Hair follicular keratinocyte (primary cell): ENCODE results near the gene EGR4. TPM values are rescaled to one million over a fixed set of nuclear protein-coding genes. Genes with fewer than 3 reads are reported as not detected.

Source experiments
- total RNA-seq: library from RNA; depleted of rRNA; stranded (reverse); fragments of >200 nt; gene quantifications from 2 replicates; pipeline ENCODE4 v1.2.3, GENCODE V29; 2015

EGR4 gene
- total RNA-seq, result not detected in 2 replicates

DNA sequence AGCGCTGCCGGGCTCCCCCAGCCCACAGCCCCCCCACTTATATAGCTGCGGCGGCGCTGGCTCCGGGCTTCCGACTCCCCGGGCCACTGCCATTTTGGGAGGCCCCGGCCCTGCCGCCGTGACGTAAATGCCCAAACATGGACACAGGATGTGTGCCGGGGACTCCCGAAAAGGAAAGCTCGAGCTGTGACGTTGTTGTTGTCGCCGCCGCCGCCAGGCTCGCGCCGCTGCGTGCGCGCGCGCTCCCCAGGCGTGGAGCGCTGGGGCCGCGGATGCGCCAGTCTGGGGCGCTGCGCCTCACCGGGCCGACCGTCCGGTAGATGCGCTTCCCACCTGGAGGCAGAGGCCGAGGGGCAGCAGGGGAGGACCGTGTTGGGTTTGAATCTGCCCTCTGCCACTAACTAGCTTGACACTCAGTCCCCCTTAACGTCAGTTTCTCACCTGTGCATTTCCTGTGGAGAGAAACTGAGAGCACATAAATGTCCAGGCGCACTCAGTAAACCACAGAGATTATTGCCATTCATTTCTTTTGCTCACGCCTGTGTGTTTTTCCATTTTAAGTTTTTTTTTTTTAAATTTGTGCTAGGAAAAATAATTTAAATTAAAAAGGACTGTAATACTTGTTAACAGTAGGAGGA, at the start of gene EGR4:
Gene EGR4, minus strand, starts transcription at position 15 of the 638 bp plus-strand sequence. CDS start 231 bp downstream, outside the sequence.

DNA sequence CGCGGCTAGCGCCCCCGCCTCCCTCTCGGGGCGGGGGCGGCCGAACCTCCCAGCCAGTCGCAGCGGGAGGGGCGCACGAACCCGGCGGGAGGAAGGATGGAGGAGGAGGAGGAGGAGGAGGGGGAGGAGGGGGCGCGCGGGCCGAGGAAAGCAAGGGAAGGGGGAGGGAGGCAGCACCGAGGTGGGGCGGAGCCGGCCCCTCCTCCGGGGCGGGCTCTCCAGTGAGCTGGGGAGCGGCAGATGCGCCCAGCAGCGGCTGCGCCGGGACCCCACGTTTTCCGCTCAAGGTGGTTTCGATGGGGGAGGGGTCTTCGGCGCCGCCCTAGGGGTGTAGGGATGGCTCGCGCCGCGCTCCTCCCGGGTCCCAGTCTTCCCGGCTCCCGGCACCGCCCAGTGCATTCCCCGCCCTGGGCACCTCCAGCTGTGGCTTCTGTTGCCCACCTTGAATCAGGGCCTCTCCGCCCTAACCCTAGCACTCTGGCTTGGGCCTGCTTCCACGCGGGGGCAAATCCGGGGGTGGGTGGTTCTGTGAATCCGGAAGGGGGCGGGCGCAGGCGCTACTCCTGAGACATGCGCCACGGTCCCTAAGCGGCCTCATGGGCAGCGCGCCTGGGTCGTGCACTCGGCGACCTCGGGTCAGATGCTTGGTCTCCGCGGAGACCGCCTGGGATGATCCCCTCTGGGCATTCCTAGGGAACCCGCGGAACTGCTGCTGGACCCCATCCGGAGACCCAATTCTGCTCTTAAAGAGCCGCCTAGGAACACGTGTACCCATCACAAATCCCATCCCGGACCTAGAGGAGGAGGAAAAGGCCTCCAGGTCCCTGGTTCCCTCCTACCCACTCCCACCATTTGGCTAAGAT, 8.8 kb downstream of the EGR4 start, which contains the start of gene FBXO41:
Gene FBXO41, minus strand, starts transcription at position 183 of the 863 bp plus-strand sequence. CDS start 14,848 bp downstream, outside the sequence.

Other genes starting within 250 kb of the EGR4 start
- 3.6 and 4.1 TPM in 2 replicates for gene SFXN5, start 221.8 kb downstream of the EGR4 start, total RNA-seq
- gene RAB11FIP5, start 180.6 kb downstream of the EGR4 start, total RNA-seq, result 32.2 and 41.5 TPM in 2 replicates
- gene NOTO, start 91.0 kb downstream of the EGR4 start, total RNA-seq, result not detected in 2 replicates
- 20.9 and 28.7 TPM in 2 replicates for gene SMYD5, start 79.3 kb downstream of the EGR4 start, total RNA-seq
- gene PRADC1, start 60.3 kb downstream of the EGR4 start, total RNA-seq, result 12.0 and 13.8 TPM in 2 replicates
- gene CCT7, start 59.2 kb downstream of the EGR4 start, total RNA-seq, result 333 and 522 TPM in 2 replicates
- gene FBXO41, start 9.1 kb downstream of the EGR4 start, total RNA-seq, result 5.4 and 5.5 TPM in 2 replicates
- gene ALMS1, start 92.3 kb upstream of the EGR4 start, total RNA-seq, result 5.7 and 7.0 TPM in 2 replicates